Measurements from ENCODE around the gene MAGEA1.
"Not testable (repeated sequence)": the region's sequence is repeated elsewhere in the genome, so short reads cannot be mapped to it uniquely, and the experiment has no call there.

The MAGEA1 gene, protein sequence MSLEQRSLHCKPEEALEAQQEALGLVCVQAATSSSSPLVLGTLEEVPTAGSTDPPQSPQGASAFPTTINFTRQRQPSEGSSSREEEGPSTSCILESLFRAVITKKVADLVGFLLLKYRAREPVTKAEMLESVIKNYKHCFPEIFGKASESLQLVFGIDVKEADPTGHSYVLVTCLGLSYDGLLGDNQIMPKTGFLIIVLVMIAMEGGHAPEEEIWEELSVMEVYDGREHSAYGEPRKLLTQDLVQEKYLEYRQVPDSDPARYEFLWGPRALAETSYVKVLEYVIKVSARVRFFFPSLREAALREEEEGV

DNA sequence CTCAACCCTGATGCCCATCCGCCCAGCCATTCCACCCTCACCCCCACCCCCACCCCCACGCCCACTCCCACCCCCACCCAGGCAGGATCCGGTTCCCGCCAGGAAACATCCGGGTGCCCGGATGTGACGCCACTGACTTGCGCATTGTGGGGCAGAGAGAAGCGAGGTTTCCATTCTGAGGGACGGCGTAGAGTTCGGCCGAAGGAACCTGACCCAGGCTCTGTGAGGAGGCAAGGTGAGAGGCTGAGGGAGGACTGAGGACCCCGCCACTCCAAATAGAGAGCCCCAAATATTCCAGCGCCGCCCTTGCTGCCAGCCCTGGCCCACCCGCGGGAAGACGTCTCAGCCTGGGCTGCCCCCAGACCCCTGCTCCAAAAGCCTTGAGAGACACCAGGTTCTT is at the start of gene MAGEA1:
Gene MAGEA1 (plus strand): TSS at position 154 of the 400 bp plus-strand sequence. CDS start 3,106 bp downstream, outside the sequence.
- no peak for DNase-seq

DNA sequence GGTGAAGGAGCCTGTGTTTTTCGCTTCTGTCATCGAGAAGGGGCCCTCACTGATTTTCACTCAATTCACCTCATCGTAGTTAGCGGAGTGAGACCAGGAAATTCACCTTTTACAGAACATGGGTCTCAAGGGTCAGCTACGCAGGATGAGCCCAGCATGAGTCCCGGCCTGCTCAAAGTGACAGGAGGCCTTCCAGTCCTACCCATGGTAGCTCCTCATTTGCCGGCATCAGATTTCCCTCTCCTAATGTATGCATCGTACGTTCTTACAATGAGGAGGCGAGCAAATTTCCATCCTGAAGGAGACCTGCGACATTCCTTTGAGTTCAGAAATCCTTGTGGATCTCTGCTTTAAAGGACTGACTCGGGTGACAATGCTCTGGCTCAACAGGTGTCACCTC is 46.2 kb upstream of the MAGEA1 start:
- not testable (repeated sequence) for DNase-seq

DNA sequence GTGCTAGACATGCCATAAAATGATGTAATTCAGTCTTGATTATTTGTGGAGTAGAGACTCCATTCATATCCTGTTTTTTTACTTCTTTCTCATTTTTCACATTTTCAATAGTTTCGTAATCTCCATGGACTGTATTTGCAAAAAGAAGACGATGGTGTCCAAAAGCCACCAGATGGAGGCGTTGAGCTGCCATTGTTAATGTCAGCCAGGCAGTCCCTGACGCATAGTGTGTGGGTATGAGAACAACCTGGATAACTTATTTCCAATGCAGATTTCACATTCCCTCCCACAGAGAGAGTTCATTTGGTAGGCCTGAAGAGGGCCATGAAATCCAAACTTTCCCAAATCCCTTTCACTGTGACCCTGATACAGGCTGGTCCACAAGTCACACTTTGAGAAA is 40.0 kb upstream of the MAGEA1 start:
- not testable (repeated sequence) for DNase-seq

DNA sequence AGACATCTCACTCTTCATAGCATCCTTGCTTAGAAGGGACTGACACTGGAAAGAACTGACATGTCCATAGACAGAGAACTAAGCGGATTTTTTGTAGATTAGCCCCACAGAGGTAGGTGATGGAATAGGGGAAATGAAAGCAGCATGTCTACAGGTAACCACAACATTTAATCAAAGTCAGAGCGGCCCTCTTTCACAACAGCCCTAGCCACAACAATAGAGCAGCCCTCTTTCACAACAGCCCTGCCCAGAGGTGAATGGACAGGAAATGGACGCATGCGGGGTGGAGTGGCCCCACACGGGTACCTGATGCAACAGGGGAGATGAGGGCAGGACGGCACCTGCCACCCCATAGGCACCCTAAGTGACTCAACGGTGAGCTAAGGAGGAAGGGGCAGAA is 32.8 kb upstream of the MAGEA1 start:
- not testable (repeated sequence) for DNase-seq

DNA sequence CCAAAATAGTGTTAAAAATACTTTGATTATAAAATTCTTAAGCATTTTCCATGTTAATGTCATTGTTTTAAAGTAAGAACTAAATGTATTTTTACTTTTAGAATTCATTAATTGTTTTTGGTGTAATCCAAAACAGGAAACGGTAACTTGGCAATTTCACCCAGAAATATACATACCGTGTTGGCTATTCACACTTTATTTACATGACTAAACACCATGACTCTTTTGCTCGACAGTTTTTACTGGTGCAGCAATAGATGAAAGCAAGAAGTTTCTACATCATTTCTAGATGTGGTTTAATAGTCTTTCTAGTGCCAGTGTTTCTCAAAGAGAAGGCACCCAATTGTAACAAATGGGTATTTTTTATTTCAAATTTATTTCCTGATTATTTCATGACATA is 25.6 kb upstream of the MAGEA1 start:
- no peak for DNase-seq

DNA sequence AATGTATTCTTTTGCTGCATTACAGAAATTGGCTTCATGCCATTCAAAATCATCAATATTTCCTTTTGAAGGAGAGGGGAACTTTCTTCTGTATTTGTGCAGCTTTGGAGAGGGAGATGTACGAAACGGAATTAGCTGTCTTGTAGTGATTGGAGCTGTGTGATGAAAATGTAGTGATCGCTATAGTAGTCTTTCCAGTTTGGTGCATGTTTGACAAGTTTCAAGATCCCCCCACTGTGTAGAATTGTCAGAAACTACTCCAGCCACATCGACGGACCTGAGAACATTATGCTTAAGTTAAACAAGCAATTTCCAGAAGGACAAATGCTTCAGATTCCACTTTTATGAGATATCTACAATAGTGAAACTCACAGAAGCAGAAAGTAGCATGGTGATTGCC is 21.6 kb upstream of the MAGEA1 start:
- no peak for DNase-seq

DNA sequence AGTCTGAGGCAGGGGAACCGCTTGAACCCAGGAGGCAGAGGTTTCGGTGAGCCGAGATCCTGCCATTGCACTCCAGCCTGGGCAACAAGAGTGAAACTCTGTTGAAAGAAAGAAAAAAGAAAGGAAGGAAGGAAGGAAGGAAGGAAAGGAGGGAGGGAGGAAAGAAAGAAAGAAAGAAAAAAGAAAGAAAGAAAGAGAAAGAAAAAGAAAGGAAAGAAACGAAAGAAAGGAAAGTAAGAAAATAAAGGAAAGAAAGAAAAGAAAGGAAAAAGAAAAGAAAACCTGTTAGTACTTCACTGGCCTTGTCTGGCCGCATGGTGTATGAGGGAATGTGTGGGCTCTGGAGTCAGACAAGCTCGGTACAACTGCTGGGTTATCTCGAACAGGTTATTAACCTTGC is 20.8 kb upstream of the MAGEA1 start:
- no peak for DNase-seq

DNA sequence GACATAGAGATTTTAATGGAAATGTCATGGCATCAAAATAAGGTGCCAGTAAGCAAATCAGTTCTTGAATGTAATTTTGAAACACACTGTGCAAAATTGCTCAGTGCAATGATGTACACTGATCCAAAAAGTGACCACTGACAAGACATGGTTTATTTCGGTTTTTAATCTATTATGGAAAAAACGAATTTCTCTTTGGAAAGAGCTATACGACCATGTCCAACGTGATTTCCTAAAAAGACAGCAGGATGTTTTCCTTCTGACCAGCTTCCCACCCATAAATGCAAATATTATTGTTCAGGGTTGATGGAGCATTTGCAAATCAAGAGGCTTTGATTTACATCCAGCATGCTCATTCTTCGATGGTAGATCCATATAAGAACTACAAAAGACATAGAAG is 17.1 kb upstream of the MAGEA1 start:
- DNase-seq: no peak

DNA sequence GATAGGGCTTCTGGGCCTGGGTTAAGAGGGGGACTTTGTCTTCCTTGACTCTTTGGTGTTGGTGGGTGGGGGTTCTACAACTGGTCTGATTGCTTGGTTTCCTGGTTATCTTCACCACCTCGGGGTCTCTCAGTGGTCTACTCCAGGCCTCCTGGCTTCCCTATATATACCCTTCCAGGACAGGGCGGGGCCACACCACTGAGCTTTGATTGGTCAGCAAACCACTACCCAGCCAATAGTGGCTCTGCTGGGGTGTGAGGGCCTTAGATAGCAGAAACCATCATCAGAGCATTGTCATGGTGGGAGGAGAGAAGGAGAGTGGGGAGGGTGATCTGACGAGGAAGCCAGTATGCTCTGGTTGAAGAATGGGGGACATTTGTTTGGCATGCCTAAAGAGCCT is 14.4 kb upstream of the MAGEA1 start:
- DNase-seq: no peak

DNA sequence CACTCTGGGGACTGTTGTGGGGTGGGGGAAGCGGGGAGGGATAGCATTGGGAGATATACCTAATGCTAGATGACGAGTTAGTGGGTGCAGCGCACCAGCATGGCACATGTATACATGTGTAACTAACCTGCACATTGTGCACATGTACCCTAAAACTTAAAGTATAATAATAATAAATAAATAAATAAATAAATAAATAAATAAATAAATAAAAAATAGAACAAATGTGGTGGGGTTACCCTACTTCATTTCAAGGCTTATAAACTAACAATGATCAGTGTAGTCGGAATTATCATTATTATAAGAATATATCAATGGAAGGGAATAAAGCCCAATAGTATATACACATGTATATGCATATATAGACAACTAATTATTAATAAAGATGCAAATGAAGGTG is 10.7 kb upstream of the MAGEA1 start:
- DNase-seq: not testable (repeated sequence)

DNA sequence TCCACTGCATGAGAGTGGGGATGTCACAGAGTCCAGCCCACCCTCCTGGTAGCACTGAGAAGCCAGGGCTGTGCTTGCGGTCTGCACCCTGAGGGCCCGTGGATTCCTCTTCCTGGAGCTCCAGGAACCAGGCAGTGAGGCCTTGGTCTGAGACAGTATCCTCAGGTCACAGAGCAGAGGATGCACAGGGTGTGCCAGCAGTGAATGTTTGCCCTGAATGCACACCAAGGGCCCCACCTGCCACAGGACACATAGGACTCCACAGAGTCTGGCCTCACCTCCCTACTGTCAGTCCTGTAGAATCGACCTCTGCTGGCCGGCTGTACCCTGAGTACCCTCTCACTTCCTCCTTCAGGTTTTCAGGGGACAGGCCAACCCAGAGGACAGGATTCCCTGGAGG is 2.7 kb downstream of the MAGEA1 start:
- DNase-seq: no peak

DNA sequence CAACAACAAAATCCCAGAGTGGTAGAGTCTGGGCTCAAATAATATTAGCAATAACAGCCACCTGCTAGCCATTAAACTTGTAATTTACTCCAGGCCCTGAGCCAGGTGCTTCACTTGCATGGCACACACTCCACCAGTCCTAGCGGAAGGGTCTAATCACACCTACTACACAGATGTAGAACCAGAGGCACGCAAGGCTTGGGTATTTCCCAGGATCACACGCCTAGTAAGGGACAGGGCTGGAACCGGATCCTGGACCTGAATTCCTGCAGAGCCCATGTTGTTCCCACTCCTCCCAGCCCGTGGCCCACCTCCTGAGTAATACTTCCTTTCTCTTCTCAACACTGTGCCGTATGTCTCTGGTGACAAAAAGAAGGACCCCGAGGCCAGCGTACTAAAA is 5.7 kb downstream of the MAGEA1 start:
- DNase-seq: no peak

DNA sequence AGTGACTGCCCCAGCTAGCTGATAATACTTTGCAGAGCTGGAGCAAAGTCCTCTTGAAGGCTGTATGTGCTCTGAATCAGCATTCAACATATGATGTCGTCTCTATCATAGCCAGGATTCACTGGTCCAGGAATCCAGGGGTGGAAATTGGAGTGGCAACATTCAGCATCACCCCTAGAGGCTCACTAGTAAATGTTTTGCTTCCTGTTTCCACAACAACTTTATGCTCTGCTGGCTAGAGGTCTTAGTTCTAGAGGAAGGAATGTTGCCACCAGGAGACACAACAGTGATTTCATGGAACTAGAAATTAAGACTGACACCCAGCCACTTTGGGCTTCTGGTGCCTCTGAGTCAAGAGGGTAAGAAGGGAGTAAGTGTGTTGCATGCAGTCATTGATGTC is 11.3 kb downstream of the MAGEA1 start:
- no peak for DNase-seq

DNA sequence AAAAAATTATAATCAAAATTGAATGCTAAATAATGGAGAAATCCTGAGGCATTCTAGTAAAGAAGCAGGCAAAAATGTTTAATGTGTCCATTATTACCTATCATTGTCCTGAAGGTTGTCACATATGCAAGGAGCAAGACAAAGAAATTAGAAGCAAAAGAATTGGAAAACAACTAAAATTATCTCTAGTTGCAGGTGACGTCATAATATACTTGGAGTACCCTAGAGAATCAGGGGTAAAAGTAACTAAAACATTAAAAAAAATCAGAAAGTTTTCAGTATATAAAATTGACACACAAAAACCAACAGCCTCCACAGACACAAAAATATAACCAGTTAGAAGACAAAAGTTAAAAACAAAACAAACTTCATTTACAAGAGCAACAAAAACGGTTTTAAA is 21.4 kb downstream of the MAGEA1 start:
- no peak for DNase-seq

DNA sequence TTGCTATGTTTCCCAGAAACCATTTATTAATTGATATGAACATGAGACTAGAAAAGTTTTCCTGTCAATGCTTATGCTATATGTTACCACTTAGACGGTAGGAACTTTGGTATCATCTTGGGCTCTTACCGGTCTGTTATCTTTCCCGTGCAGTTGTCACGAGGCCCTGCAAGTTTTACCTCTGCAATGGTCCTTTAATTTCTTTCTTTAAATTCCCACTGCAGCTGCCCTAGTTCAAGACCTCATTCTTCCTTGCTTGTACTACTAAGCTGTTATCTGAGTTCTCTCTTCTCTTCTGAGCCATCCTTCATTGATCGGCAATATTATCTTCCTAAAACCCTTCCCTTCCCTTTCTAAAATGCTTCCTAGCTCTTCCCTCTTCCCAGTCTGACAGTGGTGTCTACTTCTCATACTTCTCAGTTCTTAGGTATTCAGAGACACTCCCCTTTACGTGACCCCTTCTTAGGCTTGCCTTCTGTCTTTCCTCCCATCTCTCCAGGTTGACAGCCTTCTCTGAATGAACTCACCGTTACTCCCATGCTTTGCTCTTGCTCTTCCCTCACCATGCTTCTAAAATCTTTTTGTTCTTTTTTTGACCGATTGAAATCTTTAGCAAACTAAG is 27.5 kb downstream of the MAGEA1 start:
- DNase-seq: no peak

DNA sequence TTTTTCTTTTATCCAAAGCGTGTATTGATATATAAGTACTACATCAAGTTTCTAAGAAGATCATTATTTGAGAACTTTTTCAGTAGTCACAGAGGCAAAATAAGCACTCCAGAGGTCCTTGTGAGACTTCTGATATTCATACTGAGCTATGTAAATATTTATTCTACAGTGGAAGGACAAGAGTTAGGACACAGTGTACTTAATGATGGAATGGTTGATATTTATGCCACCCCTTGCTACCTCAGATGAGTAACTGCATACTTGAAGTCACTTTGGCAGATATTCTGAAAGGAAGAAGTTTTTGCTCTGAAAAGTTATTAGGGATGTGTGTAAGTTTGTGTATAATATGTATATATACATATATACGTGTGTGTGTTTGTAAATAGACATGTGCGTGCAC is 30.3 kb downstream of the MAGEA1 start:
- no peak for DNase-seq

DNA sequence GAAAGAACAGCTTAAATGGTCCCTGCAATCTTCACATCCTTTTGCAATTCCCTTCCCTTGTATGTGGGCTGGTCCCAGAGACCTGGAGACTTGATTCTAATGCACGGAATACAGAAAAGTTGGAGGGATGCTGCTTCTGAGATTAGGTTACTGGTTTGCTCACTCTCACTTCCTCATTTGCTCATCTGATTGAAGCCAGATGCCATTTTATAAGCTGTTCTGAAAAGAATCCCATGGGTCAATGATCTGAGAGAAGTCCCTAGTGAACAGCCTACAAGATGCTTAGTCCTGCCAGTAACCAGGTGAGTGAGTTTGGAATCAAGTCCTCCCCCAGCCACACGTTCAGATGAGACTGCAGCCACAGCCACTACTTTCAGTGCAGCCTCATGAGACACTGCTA is 35.9 kb downstream of the MAGEA1 start:
- no peak for DNase-seq

DNA sequence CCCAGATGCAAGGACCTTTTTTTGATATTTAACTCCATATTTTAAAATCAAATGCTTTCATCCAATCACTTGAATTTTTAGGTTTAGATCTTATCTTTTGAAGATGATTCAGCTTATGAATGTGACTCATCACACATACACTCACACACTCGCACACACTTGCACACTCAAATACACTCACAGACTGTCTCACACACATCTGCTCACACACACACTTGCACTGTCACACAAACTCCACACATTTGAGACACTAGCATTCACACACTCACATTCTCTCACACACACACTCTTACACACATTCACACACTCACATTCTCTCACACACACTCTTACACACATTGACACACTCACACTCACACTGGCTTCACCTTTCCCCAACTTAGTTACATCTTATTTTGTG is 37.8 kb downstream of the MAGEA1 start:
- DNase-seq: no peak

DNA sequence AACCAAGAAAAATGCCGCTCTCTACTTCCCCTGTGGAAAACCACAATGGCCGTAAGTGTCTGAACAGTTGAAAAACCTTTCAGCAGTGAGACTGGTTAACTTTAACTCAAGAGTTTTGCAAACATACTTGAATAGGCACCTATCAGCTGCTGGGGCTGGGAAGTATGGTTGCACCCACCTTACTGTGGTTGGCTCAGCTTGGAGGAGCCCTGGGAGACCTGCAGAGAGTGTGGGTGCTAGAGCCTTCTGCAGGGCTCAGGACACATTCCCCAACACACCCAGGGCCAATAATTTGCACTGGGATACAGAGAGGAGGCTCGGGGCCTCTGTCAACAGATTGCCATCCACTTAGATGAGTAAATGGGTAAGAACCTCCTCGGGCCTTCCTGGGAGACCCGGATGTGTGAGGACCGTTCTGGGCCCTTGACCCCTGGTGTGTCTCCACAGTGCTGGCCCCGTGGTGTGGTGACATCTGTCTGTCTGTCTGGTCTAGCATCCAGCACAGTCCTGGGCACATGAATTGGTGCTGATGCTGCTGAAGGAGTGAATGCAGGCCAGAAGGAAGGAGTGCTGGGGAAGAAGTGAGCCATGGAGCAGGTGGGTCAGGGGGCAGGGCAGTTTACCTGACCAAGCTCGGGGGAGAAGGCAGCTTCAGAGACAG is 46.5 kb downstream of the MAGEA1 start:
- DNase-seq: no peak

DNA sequence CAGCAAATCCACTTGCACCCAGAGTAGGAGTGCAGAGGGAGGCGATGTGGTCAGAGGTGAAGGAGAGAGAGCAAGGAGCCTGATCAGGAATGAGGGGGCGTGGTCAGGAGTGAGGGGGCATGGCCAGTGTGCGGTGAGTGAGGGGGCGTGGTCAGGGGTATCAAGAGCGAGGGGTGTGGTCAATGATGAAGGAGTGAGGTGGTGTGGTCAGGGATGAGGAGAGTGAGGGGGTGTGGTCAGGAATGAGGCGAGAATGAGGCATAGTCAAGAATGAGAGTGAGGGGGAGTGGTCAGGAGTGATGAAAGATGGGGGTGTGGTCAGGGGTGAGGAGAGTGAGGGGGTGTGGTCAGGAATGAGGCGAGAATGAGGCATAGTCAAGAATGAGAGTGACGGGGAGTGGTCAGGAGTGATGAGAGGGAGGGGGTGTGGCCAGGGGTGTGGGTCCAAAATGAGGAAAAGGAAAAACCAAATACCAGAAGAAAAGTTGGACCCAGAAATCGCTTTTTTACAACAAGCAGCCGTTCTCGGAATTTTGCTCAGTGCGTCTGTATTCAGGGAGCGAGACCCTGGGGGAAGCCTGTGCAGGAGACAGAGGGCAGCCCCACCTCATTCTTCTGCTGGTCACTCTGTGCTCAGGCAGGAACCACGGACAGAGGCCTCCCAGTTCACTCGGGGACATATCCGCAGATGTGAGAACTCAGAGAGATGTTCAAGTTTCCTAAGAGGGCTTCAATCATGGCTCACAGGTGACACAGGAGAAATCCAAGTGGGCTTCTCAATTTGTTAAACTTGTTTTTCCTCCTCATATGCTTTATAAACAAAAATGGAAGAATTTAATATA is 47.5 kb downstream of the MAGEA1 start:
- peak; percentile 5 to 9 for DNase-seq
